GM23338 (cell line): ENCODE measurements around the gene SH3GL3. TPM values are rescaled to one million over a fixed set of nuclear protein-coding genes. Genes with fewer than 3 reads are reported as not detected.

ENCODE experiments used
- ATAC-seq: fragments of 200-7000 bp; cut with Tn5 transposase; 3 replicates; pipeline ENCODE4 v1.9.1; 2020
- DNase-seq: peaks from one replicate; pipeline ENCODE4 v3.0.0-alpha.2; 2015; ENCODE audit warnings: low spot score
- H2AFZ ChIP-seq: fragments of 200-600 bp; sonication (generic); 2 replicates; pipeline ENCODE4 v1.8.0; 2016; ENCODE audit warnings: antibody characterized with exemption, mild to moderate bottlenecking, moderate library complexity
- H3F3A ChIP-seq: fragments of 200-600 bp; sonication (generic); replicated peaks from 2 replicates; pipeline ENCODE4 v1.8.0; 2017; ENCODE audit warnings: antibody characterized with exemption, mixed run types, low read depth
- H3K27ac ChIP-seq: fragments of 200-600 bp; sonication (generic); 2 replicates; pipeline ENCODE4 v1.6.1; 2016; ENCODE audit warnings: low read depth
- H3K27me3 ChIP-seq: fragments of 200-600 bp; sonication (generic); 2 replicates; pipeline ENCODE4 v1.8.0; 2016; ENCODE audit warnings: mild to moderate bottlenecking, mixed run types, moderate library complexity; ENCODE audit not compliant: insufficient read depth
- H3K36me3 ChIP-seq: fragments of 200-600 bp; sonication (generic); 2 replicates; pipeline ENCODE4 v1.8.0; 2016; ENCODE audit warnings: mild to moderate bottlenecking; ENCODE audit not compliant: insufficient read depth
- H3K4me1 ChIP-seq: fragments of 200-600 bp; sonication (generic); 2 replicates; pipeline ENCODE4 v1.8.0; 2016; ENCODE audit warnings: mild to moderate bottlenecking, moderate library complexity; ENCODE audit not compliant: insufficient read depth
- H3K4me2 ChIP-seq: fragments of 200-600 bp; sonication (generic); 2 replicates; pipeline ENCODE4 v1.7.1; 2017; ENCODE audit warnings: mixed run types
- H3K4me3 ChIP-seq: fragments of 200-600 bp; sonication (generic); 2 replicates; pipeline ENCODE4 v1.6.1; 2016; ENCODE audit warnings: mixed run types
- H3K79me2 ChIP-seq: fragments of 200-600 bp; sonication (generic); replicated peaks from 2 replicates; pipeline ENCODE4 v1.8.0; 2017; ENCODE audit warnings: mild to moderate bottlenecking; ENCODE audit not compliant: insufficient read depth
- H3K9me2 ChIP-seq: fragments of 200-600 bp; sonication (generic); 2 replicates; pipeline ENCODE4 v1.8.0; 2017; ENCODE audit not compliant: insufficient read depth
- H4K20me1 ChIP-seq: fragments of 200-600 bp; sonication (generic); replicated peaks from 2 replicates; pipeline ENCODE4 v1.8.0; 2017; ENCODE audit warnings: mild to moderate bottlenecking; ENCODE audit not compliant: insufficient read depth
- H3K27ac Mint-ChIP-seq: 2 replicates; pipeline ENCODE4 v1.8.0; 2020; ENCODE audit warnings: inconsistent platforms, mild to moderate bottlenecking, moderate library complexity, mixed read lengths
- H3K27me3 Mint-ChIP-seq: 3 replicates; pipeline ENCODE4 v1.8.0; 2022; ENCODE audit warnings: low read depth, mild to moderate bottlenecking, moderate library complexity, mixed read lengths, inconsistent platforms; ENCODE audit not compliant: insufficient read depth, poor library complexity
- H3K36me3 Mint-ChIP-seq: 3 replicates; pipeline ENCODE4 v1.8.0; 2021; ENCODE audit warnings: low read depth, mild to moderate bottlenecking, inconsistent platforms, moderate library complexity, mixed read lengths
- H3K4me1 Mint-ChIP-seq: 3 replicates; pipeline ENCODE4 v1.8.0; 2020; ENCODE audit warnings: mild to moderate bottlenecking, inconsistent platforms, mixed read lengths
- H3K4me3 Mint-ChIP-seq: 3 replicates; pipeline ENCODE4 v1.8.0; 2021; ENCODE audit warnings: moderate library complexity, mild to moderate bottlenecking, inconsistent platforms, mixed read lengths
- H3K9me3 Mint-ChIP-seq: 3 replicates; pipeline ENCODE4 v1.8.0; 2020; ENCODE audit warnings: moderate library complexity, mild to moderate bottlenecking, inconsistent platforms, mixed read lengths
- CREB1 ChIP-seq: fragments of 250-450 bp; sonication (Bioruptor Pico); IDR thresholded peaks from 2 replicates; pipeline ENCODE4 v1.5.0; 2020; ENCODE audit warnings: low read depth, mild to moderate bottlenecking, moderate library complexity
- EZH2phosphoT487 ChIP-seq: fragments of 200-600 bp; sonication (generic); IDR thresholded peaks from one replicate; pipeline ENCODE4 v1.8.1; 2018; ENCODE audit warnings: antibody characterized with exemption; ENCODE audit not compliant: unreplicated experiment
- JUNB ChIP-seq: IDR thresholded peaks from one replicate; pipeline ENCODE4 v1.6.1; 2016; ENCODE audit warnings: antibody characterized with exemption; ENCODE audit not compliant: unreplicated experiment
- NANOG ChIP-seq: IDR thresholded peaks from 2 replicates; pipeline ENCODE4 v1.6.1; 2016; ENCODE audit warnings: antibody characterized with exemption, borderline replicate concordance
- POLR2AphosphoS5 ChIP-seq: IDR thresholded peaks from 2 replicates; pipeline ENCODE4 v1.6.1; 2016; ENCODE audit warnings: antibody characterized with exemption, low read depth
- STAT1 ChIP-seq: IDR thresholded peaks from one replicate; pipeline ENCODE4 v1.6.1; 2016; ENCODE audit warnings: antibody characterized with exemption; ENCODE audit not compliant: unreplicated experiment
- ZNF114 ChIP-seq: fragments of 250-450 bp; sonication (Bioruptor Pico); IDR thresholded peaks from 2 replicates; pipeline ENCODE4 v1.5.0; 2020; ENCODE audit warnings: mild to moderate bottlenecking, moderate library complexity
- ZNF331 ChIP-seq: fragments of 250-450 bp; sonication (Bioruptor Pico); IDR thresholded peaks from 2 replicates; pipeline ENCODE4 v1.5.0; 2020; ENCODE audit warnings: low read depth, mild to moderate bottlenecking, moderate library complexity
- polyA plus RNA-seq: library from polyadenylated mRNA; unstranded; fragments of >200 nt; fragmentation: Nextera tagmentation; extraction: Ambion mirVana; gene quantifications from 2 replicates; pipeline ENCODE4 v1.2.1, GENCODE V29; 2016
- total RNA-seq: library from RNA; depleted of rRNA; stranded (reverse); fragments of >200 nt; shearing (Covaris generic); gene quantifications from 2 replicates; pipeline ENCODE4 v1.2.3, GENCODE V29; 2014
- TF ChIP-seq, protein P1 (sequence below): IDR thresholded peaks from one replicate; pipeline ENCODE4 v1.6.1; 2018; ENCODE audit warnings: antibody characterized with exemption; ENCODE audit not compliant: unreplicated experiment
- TF ChIP-seq, protein P2 (sequence below): IDR thresholded peaks from 2 replicates; pipeline ENCODE4 v1.6.1; 2016; ENCODE audit warnings: antibody characterized with exemption
- TF ChIP-seq, protein P3 (sequence below): fragments of 250-450 bp; sonication (Bioruptor Pico); IDR thresholded peaks from 2 replicates; pipeline ENCODE4 v1.5.0; 2020; ENCODE audit warnings: mild to moderate bottlenecking, moderate library complexity
- TF ChIP-seq, protein P4 (sequence below), 2 experiments: fragments of 200-600 bp in 1 of 2; sonication (generic) in 1 of 2; conservative IDR thresholded peaks; 2 replicates each; pipeline versions ENCODE4 v1.5.1 to v1.6.1; 2016 to 2017; ENCODE audit warnings: antibody characterized with exemption in 2 of 2, low read depth in 2 of 2, mild to moderate bottlenecking in 2 of 2, moderate library complexity in 1 of 2

Gene SH3GL3
- total and polyA plus RNA-seq, 2 experiments from 2014 or later: 15.9 to 21.1 TPM

DNA sequence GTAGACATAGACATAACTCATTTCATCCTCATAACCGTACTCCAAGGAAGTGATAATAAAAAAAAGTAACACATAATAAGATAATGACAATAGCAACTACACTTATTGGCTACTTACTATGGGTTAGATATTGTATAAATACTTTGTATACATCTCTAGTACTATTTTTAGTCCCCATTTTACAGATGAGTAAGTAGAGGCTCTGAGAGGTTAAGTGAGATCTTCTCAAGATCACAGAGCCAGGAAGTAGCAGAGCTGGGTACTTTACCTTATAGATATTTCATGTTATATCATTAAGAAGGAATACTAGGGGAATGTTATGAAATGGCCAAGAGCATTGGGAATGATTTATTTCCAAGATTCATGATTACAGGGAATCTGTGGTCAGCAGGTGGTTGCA lies 157.4 kb downstream of the SH3GL3 start:
- Mint-ChIP-seq H3K4me1 (no peaks in the 10 kb centered on the region), H3K4me3 (no peak overlapping the region), H3K27ac (no peak overlapping the region), H3K36me3 (peaks cover 18% of the 10 kb centered on the region; the same call in 2 of the 3 replicates), H3K9me3 (peaks cover 17% of the 10 kb centered on the region), H3K27me3 (peaks cover 8% of the 10 kb centered on the region)
- Histone ChIP-seq H3K4me1 (no peaks in the 10 kb centered on the region), H4K20me1 (no peaks in the 10 kb centered on the region), H3K4me2 (no peak overlapping the region), H3K36me3 (no peaks in the 10 kb centered on the region), H3K27ac (no peak overlapping the region), H3K9me2 (no peaks in the 10 kb centered on the region), H3K79me2 (no peaks in the 10 kb centered on the region), H3K4me3 (no peak overlapping the region), H3K27me3 (no peaks in the 10 kb centered on the region), H3F3A (no peaks in the 10 kb centered on the region), H2AFZ (no peak overlapping the region)
- TF ChIP-seq NANOG (no peak), ZNF331 (CRISPR knock-in tag) (no peak), POLR2AphosphoS5 (no peak), STAT1 (no peak), ZNF114 (no peak), JUNB (no peak), CREB1 (CRISPR knock-in tag) (no peak), EZH2phosphoT487 (no peak)
- TF ChIP-seq, protein P1, sequence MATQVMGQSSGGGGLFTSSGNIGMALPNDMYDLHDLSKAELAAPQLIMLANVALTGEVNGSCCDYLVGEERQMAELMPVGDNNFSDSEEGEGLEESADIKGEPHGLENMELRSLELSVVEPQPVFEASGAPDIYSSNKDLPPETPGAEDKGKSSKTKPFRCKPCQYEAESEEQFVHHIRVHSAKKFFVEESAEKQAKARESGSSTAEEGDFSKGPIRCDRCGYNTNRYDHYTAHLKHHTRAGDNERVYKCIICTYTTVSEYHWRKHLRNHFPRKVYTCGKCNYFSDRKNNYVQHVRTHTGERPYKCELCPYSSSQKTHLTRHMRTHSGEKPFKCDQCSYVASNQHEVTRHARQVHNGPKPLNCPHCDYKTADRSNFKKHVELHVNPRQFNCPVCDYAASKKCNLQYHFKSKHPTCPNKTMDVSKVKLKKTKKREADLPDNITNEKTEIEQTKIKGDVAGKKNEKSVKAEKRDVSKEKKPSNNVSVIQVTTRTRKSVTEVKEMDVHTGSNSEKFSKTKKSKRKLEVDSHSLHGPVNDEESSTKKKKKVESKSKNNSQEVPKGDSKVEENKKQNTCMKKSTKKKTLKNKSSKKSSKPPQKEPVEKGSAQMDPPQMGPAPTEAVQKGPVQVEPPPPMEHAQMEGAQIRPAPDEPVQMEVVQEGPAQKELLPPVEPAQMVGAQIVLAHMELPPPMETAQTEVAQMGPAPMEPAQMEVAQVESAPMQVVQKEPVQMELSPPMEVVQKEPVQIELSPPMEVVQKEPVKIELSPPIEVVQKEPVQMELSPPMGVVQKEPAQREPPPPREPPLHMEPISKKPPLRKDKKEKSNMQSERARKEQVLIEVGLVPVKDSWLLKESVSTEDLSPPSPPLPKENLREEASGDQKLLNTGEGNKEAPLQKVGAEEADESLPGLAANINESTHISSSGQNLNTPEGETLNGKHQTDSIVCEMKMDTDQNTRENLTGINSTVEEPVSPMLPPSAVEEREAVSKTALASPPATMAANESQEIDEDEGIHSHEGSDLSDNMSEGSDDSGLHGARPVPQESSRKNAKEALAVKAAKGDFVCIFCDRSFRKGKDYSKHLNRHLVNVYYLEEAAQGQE: no peak
- TF ChIP-seq, protein P2, sequence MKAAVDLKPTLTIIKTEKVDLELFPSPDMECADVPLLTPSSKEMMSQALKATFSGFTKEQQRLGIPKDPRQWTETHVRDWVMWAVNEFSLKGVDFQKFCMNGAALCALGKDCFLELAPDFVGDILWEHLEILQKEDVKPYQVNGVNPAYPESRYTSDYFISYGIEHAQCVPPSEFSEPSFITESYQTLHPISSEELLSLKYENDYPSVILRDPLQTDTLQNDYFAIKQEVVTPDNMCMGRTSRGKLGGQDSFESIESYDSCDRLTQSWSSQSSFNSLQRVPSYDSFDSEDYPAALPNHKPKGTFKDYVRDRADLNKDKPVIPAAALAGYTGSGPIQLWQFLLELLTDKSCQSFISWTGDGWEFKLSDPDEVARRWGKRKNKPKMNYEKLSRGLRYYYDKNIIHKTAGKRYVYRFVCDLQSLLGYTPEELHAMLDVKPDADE: no peak
- TF ChIP-seq, protein P3, sequence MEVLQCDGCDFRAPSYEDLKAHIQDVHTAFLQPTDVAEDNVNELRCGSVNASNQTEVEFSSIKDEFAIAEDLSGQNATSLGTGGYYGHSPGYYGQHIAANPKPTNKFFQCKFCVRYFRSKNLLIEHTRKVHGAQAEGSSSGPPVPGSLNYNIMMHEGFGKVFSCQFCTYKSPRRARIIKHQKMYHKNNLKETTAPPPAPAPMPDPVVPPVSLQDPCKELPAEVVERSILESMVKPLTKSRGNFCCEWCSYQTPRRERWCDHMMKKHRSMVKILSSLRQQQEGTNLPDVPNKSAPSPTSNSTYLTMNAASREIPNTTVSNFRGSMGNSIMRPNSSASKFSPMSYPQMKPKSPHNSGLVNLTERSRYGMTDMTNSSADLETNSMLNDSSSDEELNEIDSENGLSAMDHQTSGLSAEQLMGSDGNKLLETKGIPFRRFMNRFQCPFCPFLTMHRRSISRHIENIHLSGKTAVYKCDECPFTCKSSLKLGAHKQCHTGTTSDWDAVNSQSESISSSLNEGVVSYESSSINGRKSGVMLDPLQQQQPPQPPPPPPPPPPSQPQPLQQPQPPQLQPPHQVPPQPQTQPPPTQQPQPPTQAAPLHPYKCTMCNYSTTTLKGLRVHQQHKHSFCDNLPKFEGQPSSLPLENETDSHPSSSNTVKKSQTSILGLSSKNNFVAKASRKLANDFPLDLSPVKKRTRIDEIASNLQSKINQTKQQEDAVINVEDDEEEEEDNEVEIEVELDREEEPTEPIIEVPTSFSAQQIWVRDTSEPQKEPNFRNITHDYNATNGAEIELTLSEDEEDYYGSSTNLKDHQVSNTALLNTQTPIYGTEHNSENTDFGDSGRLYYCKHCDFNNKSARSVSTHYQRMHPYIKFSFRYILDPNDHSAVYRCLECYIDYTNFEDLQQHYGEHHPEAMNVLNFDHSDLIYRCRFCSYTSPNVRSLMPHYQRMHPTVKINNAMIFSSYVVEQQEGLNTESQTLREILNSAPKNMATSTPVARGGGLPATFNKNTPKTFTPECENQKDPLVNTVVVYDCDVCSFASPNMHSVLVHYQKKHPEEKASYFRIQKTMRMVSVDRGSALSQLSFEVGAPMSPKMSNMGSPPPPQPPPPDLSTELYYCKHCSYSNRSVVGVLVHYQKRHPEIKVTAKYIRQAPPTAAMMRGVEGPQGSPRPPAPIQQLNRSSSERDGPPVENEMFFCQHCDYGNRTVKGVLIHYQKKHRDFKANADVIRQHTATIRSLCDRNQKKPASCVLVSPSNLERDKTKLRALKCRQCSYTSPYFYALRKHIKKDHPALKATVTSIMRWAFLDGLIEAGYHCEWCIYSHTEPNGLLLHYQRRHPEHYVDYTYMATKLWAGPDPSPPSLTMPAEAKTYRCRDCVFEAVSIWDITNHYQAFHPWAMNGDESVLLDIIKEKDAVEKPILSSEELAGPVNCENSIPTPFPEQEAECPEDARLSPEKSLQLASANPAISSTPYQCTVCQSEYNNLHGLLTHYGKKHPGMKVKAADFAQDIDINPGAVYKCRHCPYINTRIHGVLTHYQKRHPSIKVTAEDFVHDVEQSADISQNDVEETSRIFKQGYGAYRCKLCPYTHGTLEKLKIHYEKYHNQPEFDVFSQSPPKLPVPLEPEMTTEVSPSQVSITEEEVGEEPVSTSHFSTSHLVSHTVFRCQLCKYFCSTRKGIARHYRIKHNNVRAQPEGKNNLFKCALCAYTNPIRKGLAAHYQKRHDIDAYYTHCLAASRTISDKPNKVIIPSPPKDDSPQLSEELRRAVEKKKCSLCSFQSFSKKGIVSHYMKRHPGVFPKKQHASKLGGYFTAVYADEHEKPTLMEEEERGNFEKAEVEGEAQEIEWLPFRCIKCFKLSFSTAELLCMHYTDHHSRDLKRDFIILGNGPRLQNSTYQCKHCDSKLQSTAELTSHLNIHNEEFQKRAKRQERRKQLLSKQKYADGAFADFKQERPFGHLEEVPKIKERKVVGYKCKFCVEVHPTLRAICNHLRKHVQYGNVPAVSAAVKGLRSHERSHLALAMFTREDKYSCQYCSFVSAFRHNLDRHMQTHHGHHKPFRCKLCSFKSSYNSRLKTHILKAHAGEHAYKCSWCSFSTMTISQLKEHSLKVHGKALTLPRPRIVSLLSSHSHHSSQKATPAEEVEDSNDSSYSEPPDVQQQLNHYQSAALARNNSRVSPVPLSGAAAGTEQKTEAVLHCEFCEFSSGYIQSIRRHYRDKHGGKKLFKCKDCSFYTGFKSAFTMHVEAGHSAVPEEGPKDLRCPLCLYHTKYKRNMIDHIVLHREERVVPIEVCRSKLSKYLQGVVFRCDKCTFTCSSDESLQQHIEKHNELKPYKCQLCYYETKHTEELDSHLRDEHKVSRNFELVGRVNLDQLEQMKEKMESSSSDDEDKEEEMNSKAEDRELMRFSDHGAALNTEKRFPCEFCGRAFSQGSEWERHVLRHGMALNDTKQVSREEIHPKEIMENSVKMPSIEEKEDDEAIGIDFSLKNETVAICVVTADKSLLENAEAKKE (CRISPR knock-in tag): no peak
- TF ChIP-seq, protein P4, sequence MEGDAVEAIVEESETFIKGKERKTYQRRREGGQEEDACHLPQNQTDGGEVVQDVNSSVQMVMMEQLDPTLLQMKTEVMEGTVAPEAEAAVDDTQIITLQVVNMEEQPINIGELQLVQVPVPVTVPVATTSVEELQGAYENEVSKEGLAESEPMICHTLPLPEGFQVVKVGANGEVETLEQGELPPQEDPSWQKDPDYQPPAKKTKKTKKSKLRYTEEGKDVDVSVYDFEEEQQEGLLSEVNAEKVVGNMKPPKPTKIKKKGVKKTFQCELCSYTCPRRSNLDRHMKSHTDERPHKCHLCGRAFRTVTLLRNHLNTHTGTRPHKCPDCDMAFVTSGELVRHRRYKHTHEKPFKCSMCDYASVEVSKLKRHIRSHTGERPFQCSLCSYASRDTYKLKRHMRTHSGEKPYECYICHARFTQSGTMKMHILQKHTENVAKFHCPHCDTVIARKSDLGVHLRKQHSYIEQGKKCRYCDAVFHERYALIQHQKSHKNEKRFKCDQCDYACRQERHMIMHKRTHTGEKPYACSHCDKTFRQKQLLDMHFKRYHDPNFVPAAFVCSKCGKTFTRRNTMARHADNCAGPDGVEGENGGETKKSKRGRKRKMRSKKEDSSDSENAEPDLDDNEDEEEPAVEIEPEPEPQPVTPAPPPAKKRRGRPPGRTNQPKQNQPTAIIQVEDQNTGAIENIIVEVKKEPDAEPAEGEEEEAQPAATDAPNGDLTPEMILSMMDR (conservative IDR thresholded peaks at IDR 0.05; ENCODE audit: low read depth in 2 of 2): no peak
- no peak for ATAC-seq
- DNase-seq: no peak
